Fibroblast of villous mesenchyme (primary cell): Measurements from ENCODE around the gene TAF1C. TPM values are rescaled to one million over a fixed set of nuclear protein-coding genes. Genes with fewer than 3 reads are reported as not detected.

Experiments
- DNase-seq: peaks from one replicate; pipeline ENCODE4 v3.0.0-alpha.2; 2010; ENCODE audit warnings: low read depth
- H3K4me3 ChIP-seq: 2 replicates; pipeline ENCODE4 v1.5.1; 2011; ENCODE audit warnings: low read depth, mild to moderate bottlenecking, low read length
- CTCF ChIP-seq: IDR thresholded peaks from 2 replicates; pipeline ENCODE4 v1.5.1; 2012; ENCODE audit warnings: low read depth, mild to moderate bottlenecking, low read length; ENCODE audit not compliant: insufficient read depth
- total RNA-seq: library from RNA; depleted of rRNA; stranded (reverse); fragments of >200 nt; gene quantifications from 2 replicates; pipeline ENCODE4 v1.2.3, GENCODE V29; 2012

Gene TAF1C
- total RNA-seq, 1 donor: 19.4 TPM

GRCh38 chr16:84195201-84196093 is 8.6 kb upstream of the TAF1C start:
- DNase-seq: no peak
- no peak overlapping the region for H3K4me3 ChIP-seq
- no peak for TF ChIP-seq CTCF

- DNase-seq: no peak
- no peak overlapping the region for H3K4me3 ChIP-seq
- no peak for TF ChIP-seq CTCF
Measured at GRCh38 chr16:84194470-84195200, 7.8 kb upstream of the TAF1C start.

GRCh38 chr16:84194018-84194417 is 7.2 kb upstream of the TAF1C start:
- H3K4me3 ChIP-seq: no peak overlapping the region
- no peak for TF ChIP-seq CTCF
- no peak for DNase-seq

GRCh38 chr16:84193480-84193879 is 6.6 kb upstream of the TAF1C start:
- no peak for DNase-seq
- TF ChIP-seq CTCF: no peak
- H3K4me3 ChIP-seq: no peak overlapping the region

GRCh38 chr16:84191466-84191865 is 4.6 kb upstream of the TAF1C start:
- H3K4me3 ChIP-seq: no peak overlapping the region
- DNase-seq: no peak
- no peak for TF ChIP-seq CTCF

GRCh38 chr16:84190731-84191388 is 4.0 kb upstream of the TAF1C start, which contains the start of gene ADAD2:
TSS of gene ADAD2 (plus strand) at chr16:84191157. CDS start at chr16:84191231, 74 bp downstream.
- DNase-seq: no peak
- TF ChIP-seq CTCF: no peak
- no peak within 1 kb of the TSS for H3K4me3 ChIP-seq
